NCI-H146 treated with DMSO at 0.1 percent for 48 hours (cell line): ENCODE results near the gene MRPL36.
"Not testable (repeated sequence)": the region's sequence is repeated elsewhere in the genome, so short reads cannot be mapped to it uniquely, and the experiment has no call there.

Experiments used
- DNase-seq: peaks from one replicate; lab custom pipeline; 2025; ENCODE audit not compliant: unreplicated experiment; lab: John Stamatoyannopoulos, UW

Gene MRPL36

DNA sequence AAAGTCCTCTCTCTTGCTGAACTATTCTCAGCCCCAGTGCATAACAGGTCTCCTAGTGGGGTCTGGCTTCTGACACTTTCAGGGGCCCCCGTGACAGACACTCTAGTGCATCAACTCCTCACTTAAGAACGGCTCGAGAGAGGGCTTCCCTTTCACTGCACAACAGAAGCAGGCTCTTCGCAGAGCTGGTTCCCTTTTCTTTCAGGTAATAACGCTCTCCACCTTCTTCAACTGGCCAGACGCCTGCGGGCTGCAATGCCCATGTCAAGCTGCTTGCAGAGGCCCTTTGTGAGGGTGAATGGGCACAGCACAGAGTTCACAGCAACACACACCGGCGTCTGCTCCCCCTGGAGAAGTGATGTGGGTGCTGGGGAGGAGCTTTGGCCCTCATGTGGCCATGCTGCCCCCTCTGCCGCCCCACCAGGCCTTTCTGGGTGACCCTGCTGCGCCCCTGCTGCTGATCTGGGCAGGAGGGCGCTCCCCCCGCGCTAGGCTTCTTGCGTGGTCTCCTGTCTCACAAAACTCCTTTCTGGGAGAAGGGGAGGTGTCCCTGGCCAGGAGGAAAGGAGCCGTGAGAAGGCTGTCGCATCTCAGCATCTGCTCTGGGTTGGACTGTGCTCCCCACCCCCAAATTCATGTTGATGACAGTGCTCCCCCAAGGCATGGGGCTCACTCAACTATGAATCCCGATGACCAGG is 2.4 kb downstream of the MRPL36 start:
- no peak for DNase-seq

DNA sequence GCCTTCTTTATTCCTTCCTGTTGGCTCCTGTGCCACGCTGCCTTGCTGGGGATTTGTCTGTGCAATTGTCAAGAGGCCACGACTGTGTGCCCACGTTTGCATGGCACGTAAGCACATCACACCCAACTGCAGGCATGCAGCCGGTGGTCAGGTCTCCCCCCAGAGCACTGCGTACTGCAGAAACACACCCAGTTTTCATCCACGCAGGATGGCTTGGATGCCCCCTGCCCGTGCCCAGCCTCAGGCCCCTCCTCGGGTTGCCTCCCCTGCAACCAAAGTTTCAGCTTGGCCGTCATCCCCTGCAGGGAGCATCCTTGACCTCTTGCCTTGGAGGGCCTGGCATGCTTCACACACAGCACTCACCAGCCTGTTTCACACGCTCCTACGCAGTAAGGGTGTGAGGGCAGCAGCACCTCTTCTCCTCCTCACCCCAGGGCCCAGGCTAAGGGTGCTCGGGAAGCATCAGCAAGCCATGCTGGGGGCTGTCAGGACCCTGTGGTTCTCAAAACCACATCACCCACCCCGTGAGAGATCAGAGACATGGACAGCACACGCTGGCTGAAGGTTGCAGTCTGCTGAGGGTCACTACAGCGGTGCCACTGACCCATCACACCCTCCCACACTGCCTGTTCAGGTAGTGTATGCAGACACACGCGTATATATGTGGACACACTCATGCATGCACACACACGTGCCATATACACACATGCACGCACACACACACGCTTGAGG is 3.1 kb downstream of the MRPL36 start:
- no peak for DNase-seq

GRCh38 chr5:1795931-1796330 is 3.7 kb downstream of the MRPL36 start:
- no peak for DNase-seq

GRCh38 chr5:1795506-1795905 is 4.1 kb downstream of the MRPL36 start:
- no peak for DNase-seq

DNA sequence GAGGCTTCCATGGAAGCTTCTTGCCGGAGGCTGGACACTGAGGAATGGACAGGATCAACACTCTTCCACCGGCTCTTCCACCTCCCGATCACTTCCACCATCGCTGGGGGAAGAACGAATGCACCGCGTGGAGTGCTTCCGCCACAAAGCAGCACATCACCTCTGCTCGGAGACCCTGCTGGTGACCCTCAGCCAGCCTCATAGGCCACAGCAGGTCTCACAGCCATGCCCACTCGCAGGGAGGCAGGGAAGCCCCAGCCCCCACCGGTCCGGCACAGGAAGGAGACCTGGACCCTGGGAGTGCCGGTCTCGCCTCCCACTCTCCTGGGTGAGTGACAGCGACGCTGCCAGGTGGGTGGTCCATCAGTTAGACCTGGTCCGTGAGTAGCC is 4.7 kb downstream of the MRPL36 start:
- no peak for DNase-seq

DNA sequence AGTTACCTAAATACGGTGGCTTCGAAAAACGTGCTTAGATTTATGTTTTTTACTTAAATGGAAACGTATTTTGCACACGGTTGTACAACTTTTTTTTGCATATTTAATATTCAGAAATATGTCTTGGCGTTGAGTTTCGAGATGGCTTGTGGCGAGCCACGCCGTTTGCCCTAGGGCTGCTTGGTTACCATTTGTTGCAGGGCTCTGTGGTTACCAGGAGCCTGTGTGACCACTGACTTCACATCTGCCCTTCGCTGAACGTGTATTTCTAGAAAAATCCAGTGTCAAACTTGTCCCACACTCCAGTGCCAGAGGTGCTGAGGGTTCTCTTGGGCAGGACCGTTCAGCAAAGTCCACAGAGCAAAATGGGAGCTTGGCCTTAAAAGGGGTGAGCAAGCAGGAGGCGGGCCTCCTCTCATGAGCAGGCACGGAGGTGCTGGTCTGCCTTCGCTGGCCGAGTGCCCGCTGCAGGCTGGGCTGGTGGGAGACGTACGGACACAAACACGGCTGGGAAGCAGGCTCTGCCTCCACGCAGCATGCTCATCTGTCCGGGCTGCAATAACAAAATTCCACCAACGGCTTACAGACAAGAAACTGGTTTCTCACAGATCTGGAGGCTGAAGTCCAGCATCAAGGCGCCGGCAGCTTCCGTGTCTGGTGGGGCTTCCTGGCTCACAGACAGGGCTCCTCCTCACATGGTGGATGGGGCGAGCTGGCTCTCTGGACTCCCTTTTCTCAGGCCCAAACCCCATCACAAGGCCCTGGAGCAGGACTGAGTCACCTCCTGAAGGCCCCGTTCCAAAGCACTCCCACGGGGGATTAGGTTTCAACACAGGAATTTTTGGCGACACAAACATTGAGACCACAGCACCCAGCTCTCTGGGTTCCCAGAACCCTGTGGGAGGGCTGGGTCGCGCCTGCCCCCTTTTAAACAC is 5.4 kb downstream of the MRPL36 start:
- no peak for DNase-seq

- no peak for DNase-seq
These were observed 6.3 kb downstream of the MRPL36 start for GRCh38 chr5:1793301-1793740.

DNA sequence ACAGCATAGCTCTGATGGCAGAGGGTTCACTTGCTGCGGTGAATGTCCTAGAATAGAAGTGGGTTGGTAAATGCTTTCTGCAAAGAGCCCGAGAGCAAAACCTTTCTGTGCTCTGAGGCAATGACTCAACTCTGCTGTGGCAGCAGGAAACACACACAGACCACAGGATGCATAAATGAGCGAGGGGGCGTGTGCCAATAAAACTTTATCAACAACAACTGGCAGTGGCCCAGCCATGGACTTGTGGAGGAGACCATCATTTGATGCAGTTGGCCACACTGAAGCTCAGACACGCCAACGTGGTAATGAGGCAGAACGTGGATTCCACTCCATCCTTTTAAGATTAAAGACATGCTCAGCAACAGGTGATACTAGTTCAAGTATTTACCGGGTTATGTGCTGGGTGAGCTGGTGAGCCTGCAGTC is 6.8 kb downstream of the MRPL36 start:
- no peak for DNase-seq

GRCh38 chr5:1791176-1791575 is 8.5 kb downstream of the MRPL36 start:
- no peak for DNase-seq

- no peak for DNase-seq
These were observed 9.7 kb downstream of the MRPL36 start for GRCh38 chr5:1789834-1790471.

DNA sequence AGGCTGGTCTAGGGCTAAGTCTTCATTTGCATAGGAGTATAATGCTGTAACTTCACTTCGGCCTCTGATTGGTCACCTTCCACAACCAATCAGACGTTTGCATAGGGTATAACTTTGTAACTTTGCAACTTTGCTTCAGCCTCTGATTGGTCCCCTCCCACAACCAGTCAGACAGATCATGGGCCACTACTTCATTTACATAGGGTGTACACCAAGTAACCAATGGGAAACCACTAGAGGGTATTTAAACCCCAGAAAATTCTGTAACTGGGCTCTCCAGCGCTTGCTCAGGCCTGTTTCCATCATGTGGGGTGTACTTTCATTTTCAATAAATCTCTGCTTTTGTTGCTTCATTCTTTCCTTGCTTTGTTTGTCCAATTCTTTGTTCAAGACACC is 10.2 kb downstream of the MRPL36 start:
- DNase-seq: not testable (repeated sequence)

- DNase-seq: peak; percentile 7
These were observed 10.8 kb downstream of the MRPL36 start for GRCh38 chr5:1788828-1789227.

GRCh38 chr5:1788200-1788599 is 11.4 kb downstream of the MRPL36 start:
- DNase-seq: no peak

- DNase-seq: no peak
These were observed 12.1 kb downstream of the MRPL36 start for GRCh38 chr5:1787472-1788047.

DNA sequence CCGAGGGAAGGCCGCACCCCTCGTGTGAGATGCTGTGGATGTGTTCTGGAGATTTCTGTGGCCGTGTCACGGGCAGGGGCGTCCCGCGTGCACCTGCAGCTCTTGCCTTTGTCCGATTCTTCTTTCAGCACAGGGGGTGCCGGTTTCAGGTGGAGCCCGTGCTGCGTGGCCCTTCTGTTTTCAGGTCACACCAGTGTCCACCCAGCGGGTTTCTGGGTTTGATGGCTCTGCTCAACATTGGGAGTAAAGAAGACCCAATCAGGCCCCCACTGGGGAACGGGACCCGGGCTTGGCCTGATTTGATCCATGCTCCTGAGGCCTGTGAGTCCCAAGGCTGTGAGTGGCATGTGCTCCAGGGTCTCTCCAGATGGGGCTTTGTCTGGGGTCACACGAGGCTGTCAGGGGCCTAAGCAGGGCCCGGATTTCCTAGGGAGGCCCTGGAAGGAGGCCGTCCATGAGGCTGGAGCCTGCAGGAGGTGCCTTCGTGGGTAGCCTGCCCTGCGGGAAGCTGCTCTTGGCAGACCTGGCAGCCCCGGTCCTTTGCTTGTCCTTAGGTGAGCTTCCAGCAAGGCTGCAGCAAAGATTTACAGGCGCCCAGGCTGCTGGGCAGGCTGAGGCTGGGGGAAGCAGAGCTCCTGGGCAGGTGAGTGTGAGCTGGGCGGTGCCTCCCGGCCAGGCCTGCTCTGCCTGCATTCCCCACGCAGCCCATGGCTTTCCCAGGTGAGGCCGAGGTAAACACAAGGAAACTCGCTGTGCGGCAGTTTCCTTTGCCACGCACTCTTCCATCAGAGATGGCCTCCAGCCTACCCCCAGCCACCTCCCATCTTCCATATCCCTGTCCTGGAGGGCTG is 12.8 kb downstream of the MRPL36 start:
- no peak for DNase-seq

DNA sequence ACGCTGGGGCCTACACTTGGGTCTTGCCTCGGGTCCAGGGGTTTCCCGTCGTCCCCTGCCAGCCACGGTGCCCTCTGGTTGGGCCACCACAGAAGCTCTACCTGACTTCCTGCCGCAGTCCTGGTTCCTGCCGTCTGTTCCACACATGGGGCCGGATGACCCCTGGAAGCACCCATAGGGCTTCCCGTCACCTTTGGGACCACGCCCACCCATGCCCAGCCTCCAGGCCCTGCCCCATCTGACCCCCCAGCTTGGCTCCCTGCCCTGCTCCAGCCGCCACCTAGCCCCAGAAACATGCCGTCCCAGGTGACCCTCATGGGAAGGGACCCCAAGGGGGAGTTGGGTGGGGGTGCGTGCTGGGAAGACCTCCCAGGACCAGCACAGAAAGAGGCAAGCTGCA is 13.7 kb downstream of the MRPL36 start:
- DNase-seq: no peak

DNA sequence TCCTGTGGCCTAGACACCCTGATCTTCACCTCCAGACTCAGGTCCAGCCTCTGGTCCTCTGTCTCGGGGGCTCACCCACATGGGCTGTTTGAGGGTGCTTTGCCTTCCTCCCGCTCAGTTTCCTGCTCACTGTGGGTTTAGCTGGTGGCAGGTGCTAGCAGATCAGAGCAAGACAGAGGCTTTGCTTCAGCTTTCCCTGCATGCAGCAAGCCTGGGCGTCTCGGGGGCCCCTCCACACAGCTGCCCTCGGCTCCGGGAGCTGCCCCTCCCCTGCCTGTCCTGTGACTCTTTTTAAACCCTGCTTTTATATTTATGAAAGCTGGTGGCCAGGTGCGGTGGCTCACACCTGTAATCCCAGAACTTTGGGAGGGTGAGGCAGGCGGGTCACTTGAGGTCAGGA is 14.6 kb downstream of the MRPL36 start:
- DNase-seq: no peak

DNA sequence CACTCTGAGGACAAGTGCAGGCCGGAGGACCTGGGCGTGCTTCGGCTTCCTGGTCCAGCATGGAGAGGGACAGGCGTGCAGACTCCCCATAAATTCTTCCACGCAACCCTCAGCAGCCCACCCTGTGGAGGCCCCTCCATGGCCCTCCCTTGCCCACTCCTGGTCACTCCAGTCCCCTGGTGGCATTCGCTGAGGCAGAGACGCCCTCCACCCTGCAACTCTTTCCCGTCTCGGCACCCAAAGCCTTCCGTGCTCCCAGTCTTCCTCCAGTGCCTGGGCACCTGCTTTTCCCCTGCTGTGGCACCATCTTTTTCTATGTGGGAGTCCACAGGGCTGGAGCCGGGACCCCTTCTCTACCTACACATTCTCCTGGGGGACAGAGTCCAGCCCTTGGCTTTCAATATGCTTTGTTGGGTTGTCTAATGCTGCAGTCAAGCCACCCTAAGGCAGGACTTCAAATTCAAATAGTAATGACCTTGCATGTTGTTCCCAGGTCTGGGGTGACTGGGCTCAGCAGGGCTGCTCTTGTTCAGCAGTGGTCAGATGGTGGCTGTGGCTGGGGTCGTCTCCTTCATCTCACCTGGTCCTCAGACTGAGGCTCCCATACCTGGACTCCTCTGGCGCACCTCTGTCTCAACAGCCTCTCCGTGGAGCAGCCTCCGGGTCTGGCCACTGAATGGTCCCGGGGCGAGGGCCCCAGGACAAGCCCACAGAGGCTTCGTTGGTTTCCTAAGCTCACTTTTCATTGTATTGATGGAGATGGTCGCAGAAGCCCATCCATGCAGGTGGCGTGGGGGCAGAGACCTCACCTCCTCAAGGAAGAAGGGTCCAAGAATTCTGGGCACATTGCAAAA is 15.2 kb downstream of the MRPL36 start:
- DNase-seq: no peak

DNA sequence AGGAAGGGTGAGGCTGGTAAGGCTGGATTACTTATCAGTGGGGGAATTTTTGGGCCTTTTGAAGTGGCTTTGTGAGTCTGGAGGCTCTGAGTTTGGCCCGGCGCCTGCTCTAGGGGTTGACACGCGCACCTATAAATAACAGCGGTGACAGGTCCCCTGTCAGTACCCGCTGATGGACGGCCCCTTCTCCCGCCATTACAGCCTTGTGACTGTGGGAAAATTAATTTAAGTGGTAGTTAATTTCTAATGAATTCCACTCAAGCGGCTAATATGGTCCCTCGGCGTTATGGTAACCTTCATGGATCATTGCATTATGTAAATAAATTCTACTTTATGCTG is 16.5 kb downstream of the MRPL36 start:
- no peak for DNase-seq
